Calu3 (cell line): Measurements from ENCODE around the gene ILDR2. TPM values are rescaled to one million over a fixed set of nuclear protein-coding genes. Genes with fewer than 3 reads are reported as not detected.
"Not testable (repeated sequence)": the region's sequence is repeated elsewhere in the genome, so short reads cannot be mapped to it uniquely, and the experiment has no call there.

ENCODE experiments used
- BruUV-seq: library from RNA; stranded (reverse); fragments of 400-500 nt; replicated peaks from 2 replicates; lab custom pipeline; 2021; lab: Mats Ljungman, UMichigan
- CTCF ChIA-PET: fragments of 300-600 bp; sonication (Branson Sonifier 250); formaldehyde crosslinking; loops from one replicate; lab custom pipeline; 2022; ENCODE audit warnings: antibody characterized with exemption; lab: Charles Lee
- DNase-seq: peaks from one replicate; pipeline ENCODE4 v3.0.0; 2022
- H3K27ac Mint-ChIP-seq: one replicate; pipeline ENCODE4 v1.8.0; 2022; ENCODE audit warnings: mixed read lengths; ENCODE audit not compliant: unreplicated experiment
- H3K27me3 Mint-ChIP-seq: one replicate; pipeline ENCODE4 v1.8.0; 2022; ENCODE audit warnings: mixed read lengths; ENCODE audit not compliant: unreplicated experiment
- H3K36me3 Mint-ChIP-seq: one replicate; pipeline ENCODE4 v1.8.0; 2022; ENCODE audit warnings: mild to moderate bottlenecking, moderate library complexity, mixed read lengths; ENCODE audit not compliant: insufficient read depth, unreplicated experiment
- H3K4me1 Mint-ChIP-seq: one replicate; pipeline ENCODE4 v1.8.0; 2022; ENCODE audit warnings: mild to moderate bottlenecking, low read depth, mixed read lengths; ENCODE audit not compliant: unreplicated experiment
- H3K4me3 Mint-ChIP-seq: one replicate; pipeline ENCODE4 v1.8.0; 2022; ENCODE audit warnings: mild to moderate bottlenecking, low read depth, moderate library complexity, mixed read lengths; ENCODE audit not compliant: unreplicated experiment
- H3K9me3 Mint-ChIP-seq: one replicate; pipeline ENCODE4 v1.8.0; 2022; ENCODE audit warnings: low read depth, mixed read lengths; ENCODE audit not compliant: unreplicated experiment
- intact Hi-C: fragments of 100-400 bp; cut with micrococcal nuclease; formaldehyde crosslinking; loops from one replicate; pipeline ENCODE4 v1.10.0; 2022; ENCODE audit not compliant: unreplicated experiment
- total RNA-seq: library from RNA; stranded (reverse); gene quantifications from 2 replicates; pipeline ENCODE4 v1.2.3, GENCODE V29; 2022
- TF ChIP-seq, protein P1 (sequence below): fragments of 200-600 bp; IDR thresholded peaks from one replicate; pipeline ENCODE4 v1.8.0; 2022; ENCODE audit warnings: antibody characterized with exemption; ENCODE audit not compliant: unreplicated experiment

ILDR2 gene
- total RNA-seq, 1 experiment from 2014 or later, result 1.9 TPM

DNA sequence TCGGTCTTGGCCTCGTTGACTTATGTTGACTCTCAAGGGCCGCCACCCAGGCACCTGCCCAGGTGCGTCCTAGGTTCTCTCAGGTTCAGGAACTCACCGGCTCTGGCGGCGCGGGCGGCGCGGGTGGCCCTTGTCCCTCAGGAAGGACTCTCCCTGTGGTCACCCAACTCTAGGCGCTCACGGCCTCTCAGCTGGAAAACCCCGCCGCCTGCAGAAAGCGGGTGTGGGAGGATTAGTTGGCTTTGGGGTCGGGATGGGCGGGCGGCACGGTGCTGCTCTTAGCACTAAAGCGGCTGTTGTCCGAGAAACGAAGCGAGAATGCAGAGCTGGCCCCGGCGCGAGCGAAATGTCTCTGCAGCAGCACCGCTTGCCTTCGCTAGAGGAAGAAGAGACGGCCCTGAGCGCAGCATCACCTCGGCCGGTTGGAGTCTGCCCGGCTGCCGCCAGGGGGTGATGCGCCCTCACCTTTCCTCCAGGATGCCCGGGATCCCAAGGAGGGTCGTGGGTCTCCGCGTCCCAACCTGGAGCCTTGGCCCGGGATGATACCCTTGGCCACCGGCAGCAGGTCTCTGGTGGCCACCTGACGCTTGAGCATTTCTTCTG is 91.2 kb downstream of the ILDR2 start:
- peak; percentile 72 for DNase-seq
- peaks cover 37% of the 10 kb centered on the region for H3K27me3 Mint-ChIP-seq
- H3K4me1 Mint-ChIP-seq, result peaks cover 10% of the 10 kb centered on the region
- no peaks in the 10 kb centered on the region for H3K36me3 Mint-ChIP-seq
- peak overlapping the region; percentile 56 for H3K4me3 Mint-ChIP-seq
- intact Hi-C loops, result loop anchor here (1.0 kb wide), 1 partner anchor 173 kb away; no protein-coding TSS in a partner anchor
- H3K27ac Mint-ChIP-seq, result no peak overlapping the region
- H3K9me3 Mint-ChIP-seq, result no peaks in the 10 kb centered on the region
- CTCF ChIA-PET, result interaction anchor here (0.6 to 2.3 kb wide), 6 partner anchors 22 to 838 kb away, joined by 3 to 17 read pairs (median 6); no protein-coding TSS in a partner anchor
- TF ChIP-seq, protein P1, sequence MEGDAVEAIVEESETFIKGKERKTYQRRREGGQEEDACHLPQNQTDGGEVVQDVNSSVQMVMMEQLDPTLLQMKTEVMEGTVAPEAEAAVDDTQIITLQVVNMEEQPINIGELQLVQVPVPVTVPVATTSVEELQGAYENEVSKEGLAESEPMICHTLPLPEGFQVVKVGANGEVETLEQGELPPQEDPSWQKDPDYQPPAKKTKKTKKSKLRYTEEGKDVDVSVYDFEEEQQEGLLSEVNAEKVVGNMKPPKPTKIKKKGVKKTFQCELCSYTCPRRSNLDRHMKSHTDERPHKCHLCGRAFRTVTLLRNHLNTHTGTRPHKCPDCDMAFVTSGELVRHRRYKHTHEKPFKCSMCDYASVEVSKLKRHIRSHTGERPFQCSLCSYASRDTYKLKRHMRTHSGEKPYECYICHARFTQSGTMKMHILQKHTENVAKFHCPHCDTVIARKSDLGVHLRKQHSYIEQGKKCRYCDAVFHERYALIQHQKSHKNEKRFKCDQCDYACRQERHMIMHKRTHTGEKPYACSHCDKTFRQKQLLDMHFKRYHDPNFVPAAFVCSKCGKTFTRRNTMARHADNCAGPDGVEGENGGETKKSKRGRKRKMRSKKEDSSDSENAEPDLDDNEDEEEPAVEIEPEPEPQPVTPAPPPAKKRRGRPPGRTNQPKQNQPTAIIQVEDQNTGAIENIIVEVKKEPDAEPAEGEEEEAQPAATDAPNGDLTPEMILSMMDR, result peak; percentile 73
- BruUV-seq, result no TSS peak

DNA sequence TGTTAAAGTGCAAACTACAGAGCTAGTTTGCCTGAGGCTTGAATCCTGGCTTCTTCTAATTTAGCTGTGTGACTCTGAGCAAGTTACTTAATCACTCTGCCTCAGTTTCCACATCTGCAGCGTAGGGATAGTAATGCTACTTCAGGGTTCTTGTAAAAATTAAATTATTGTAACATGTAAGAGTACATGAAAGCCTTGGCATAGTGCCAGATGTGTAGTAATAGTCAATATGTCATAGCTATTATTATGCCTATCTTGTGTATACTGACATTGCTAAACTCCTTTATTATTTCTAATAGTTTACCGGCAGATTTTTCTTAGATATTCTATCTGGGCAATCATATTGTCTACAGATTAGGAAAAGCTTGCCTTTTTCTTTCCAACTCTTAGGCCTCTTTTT is 92.4 kb downstream of the ILDR2 start:
- no peak overlapping the region for H3K4me3 Mint-ChIP-seq
- TF ChIP-seq, protein P1, result no peak
- BruUV-seq, result no TSS peak
- peaks cover 12% of the 10 kb centered on the region for H3K4me1 Mint-ChIP-seq
- no peak for DNase-seq
- intact Hi-C loops, result no loop called here
- H3K27ac Mint-ChIP-seq, result no peak overlapping the region
- peaks cover 37% of the 10 kb centered on the region for H3K27me3 Mint-ChIP-seq
- CTCF ChIA-PET, result interaction anchor here (0.6 to 2.3 kb wide), 5 partner anchors 23 to 176 kb away, joined by 4 to 17 read pairs (median 7); no protein-coding TSS in a partner anchor
- no peaks in the 10 kb centered on the region for H3K36me3 Mint-ChIP-seq
- no peaks in the 10 kb centered on the region for H3K9me3 Mint-ChIP-seq

DNA sequence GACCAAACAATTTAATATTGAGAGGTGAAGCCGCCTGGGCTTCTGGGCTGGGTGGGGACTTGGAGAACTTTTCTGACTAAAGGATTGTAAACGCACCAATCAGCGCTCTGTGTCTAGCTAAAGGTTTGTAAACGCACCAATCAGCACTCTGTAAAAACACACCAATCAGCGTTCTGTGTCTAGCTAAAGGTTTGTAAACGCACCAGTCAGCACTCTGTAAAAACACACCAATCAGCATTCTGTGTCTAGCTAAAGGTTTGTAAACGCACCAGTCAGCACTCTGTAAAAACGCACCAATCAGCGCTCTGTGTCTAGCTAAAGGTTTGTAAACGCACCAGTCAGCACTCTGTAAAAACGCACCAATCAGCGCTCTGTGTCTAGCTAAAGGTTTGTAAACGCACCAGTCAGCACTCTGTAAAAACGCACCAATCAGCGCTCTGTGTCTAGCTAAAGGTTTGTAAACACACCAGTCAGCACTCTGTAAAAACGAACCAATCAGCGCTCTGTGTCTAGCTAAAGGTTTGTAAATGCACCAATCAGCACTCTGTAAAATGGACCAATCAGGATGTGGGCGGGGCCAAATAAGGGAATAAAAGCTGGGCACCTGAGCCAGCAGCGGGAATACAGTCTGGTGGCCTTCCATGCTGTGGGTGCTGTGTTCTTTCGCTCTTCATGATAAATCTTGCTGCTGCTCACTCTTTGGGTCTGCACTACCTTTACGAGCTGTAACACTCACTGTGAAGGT is 97.0 kb downstream of the ILDR2 start:
- Mint-ChIP-seq H3K36me3 (peaks cover 26% of the 10 kb centered on the region), H3K4me1 (peaks cover 25% of the 10 kb centered on the region)
- H3K27me3 Mint-ChIP-seq, intact Hi-C loops, H3K9me3 Mint-ChIP-seq, H3K27ac Mint-ChIP-seq, H3K4me3 Mint-ChIP-seq, DNase-seq, BruUV-seq, CTCF ChIA-PET: not testable (repeated sequence)

DNA sequence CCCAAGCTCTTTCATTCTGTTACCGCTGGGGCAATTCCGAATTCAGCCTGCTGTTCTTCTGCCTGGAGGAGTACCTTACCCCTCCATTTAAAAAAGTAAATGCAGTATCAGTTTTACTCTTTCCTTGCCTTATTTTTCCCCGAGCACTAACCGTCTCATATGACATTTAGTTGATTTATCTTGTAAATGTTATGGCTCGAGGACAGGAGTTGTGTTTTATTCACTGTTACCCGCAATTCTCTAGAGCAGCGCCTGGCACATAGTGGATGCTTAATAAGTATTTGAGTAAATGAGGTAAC is 98.9 kb downstream of the ILDR2 start:
- CTCF ChIA-PET, result interaction anchor here (0.6 to 1.4 kb wide), 6 partner anchors 26 to 344 kb away, joined by 5 to 12 read pairs (median 6); partner anchors contain the start of gene POU2F1
- TF ChIP-seq, protein P1, result peak; percentile 15
- no TSS peak for BruUV-seq

More for the DNA sequence above, 98.9 kb downstream of the ILDR2 start:
- Mint-ChIP-seq H3K4me1 (peaks cover 25% of the 10 kb centered on the region), H3K9me3 (no peaks in the 10 kb centered on the region), H3K27me3 (no peaks in the 10 kb centered on the region), H3K27ac (peak overlapping the region; percentile 84), H3K36me3 (peaks cover 26% of the 10 kb centered on the region), H3K4me3 (peak overlapping the region; percentile 71)
- intact Hi-C loops, result no loop called here
- DNase-seq, result no peak
